Mesothelial cell of epicardium (in vitro differentiated cells): ENCODE results near the gene WDHD1. TPM values are rescaled to one million over a fixed set of nuclear protein-coding genes. Genes with fewer than 3 reads are reported as not detected.

Source experiments
- DNase-seq, 2 experiments: peaks; one replicate each; pipeline ENCODE4 v3.0.0; 2021; ENCODE audit warnings: low spot score in 2 of 2; ENCODE audit not compliant: unreplicated experiment in 2 of 2
- H3K27ac Mint-ChIP-seq: 2 replicates; pipeline ENCODE4 v1.8.0; 2021; ENCODE audit warnings: mixed read lengths
- H3K27me3 Mint-ChIP-seq: 2 replicates; pipeline ENCODE4 v1.8.0; 2021; ENCODE audit warnings: low read depth, mixed read lengths
- H3K36me3 Mint-ChIP-seq: 2 replicates; pipeline ENCODE4 v1.8.0; 2021; ENCODE audit warnings: mixed read lengths
- H3K4me1 Mint-ChIP-seq: 2 replicates; pipeline ENCODE4 v1.8.0; 2021; ENCODE audit warnings: mixed read lengths
- H3K4me3 Mint-ChIP-seq: 2 replicates; pipeline ENCODE4 v1.8.0; 2021; ENCODE audit warnings: mild to moderate bottlenecking, moderate library complexity, mixed read lengths
- H3K9me3 Mint-ChIP-seq: 2 replicates; pipeline ENCODE4 v1.8.0; 2021; ENCODE audit warnings: mixed read lengths
- CTCF ChIP-seq: fragments of 200-600 bp; sonication (generic); IDR thresholded peaks from one replicate; pipeline ENCODE4 v1.5.0; 2021; ENCODE audit warnings: antibody characterized with exemption; ENCODE audit not compliant: unreplicated experiment
- total RNA-seq: library from RNA; stranded (reverse); gene quantifications from 3 replicates; pipeline ENCODE4 v1.2.1, GENCODE V29; 2021

Gene WDHD1
- total RNA-seq, 1 donor from 2014 or later, result 15.5 TPM

GRCh38 chr14:54935100-54935499, 91.8 kb downstream of the WDHD1 start:
- Mint-ChIP-seq H3K36me3 (peaks cover 2% of the 10 kb centered on the region), H3K27me3 (no peaks in the 10 kb centered on the region), H3K27ac (no peak overlapping the region), H3K4me3 (no peak overlapping the region), H3K4me1 (no peaks in the 10 kb centered on the region), H3K9me3 (no peaks in the 10 kb centered on the region)
- TF ChIP-seq CTCF, result no peak
- DNase-seq, result no peak

- Mint-ChIP-seq H3K27ac (no peak overlapping the region), H3K9me3 (no peaks in the 10 kb centered on the region)
Measured at GRCh38 chr14:54933006-54933405, 93.9 kb downstream of the WDHD1 start.

GRCh38 chr14:54931598-54932340, 95.1 kb downstream of the WDHD1 start:
- DNase-seq, result no peak

More at GRCh38 chr14:54933006-54933405, 93.9 kb downstream of the WDHD1 start:
- Mint-ChIP-seq H3K4me1 (no peaks in the 10 kb centered on the region), H3K36me3 (peaks cover under 1% of the 10 kb centered on the region), H3K4me3 (no peak overlapping the region), H3K27me3 (no peaks in the 10 kb centered on the region)
- TF ChIP-seq CTCF, result no peak
- no peak for DNase-seq

GRCh38 chr14:54931101-54931500, 95.8 kb downstream of the WDHD1 start:
- Mint-ChIP-seq H3K4me1 (no peaks in the 10 kb centered on the region), H3K27me3 (no peaks in the 10 kb centered on the region), H3K4me3 (no peak overlapping the region), H3K9me3 (no peaks in the 10 kb centered on the region), H3K27ac (no peak overlapping the region), H3K36me3 (no peaks in the 10 kb centered on the region)
- no peak for DNase-seq
- TF ChIP-seq CTCF, result no peak

More at GRCh38 chr14:54931598-54932340, 95.1 kb downstream of the WDHD1 start:
- H3K4me3 Mint-ChIP-seq, result no peak overlapping the region
- no peak for TF ChIP-seq CTCF
- H3K36me3 Mint-ChIP-seq, result no peaks in the 10 kb centered on the region
- H3K9me3 Mint-ChIP-seq, result no peaks in the 10 kb centered on the region
- H3K27ac Mint-ChIP-seq, result no peak overlapping the region
- H3K27me3 Mint-ChIP-seq, result no peaks in the 10 kb centered on the region
- H3K4me1 Mint-ChIP-seq, result no peaks in the 10 kb centered on the region

GRCh38 chr14:54929556-54929955, 97.3 kb downstream of the WDHD1 start:
- Mint-ChIP-seq H3K27ac (no peak overlapping the region), H3K4me1 (no peaks in the 10 kb centered on the region), H3K4me3 (no peak overlapping the region), H3K27me3 (no peaks in the 10 kb centered on the region), H3K36me3 (no peaks in the 10 kb centered on the region), H3K9me3 (no peaks in the 10 kb centered on the region)
- TF ChIP-seq CTCF, result no peak
- no peak for DNase-seq

- no peaks in the 10 kb centered on the region for H3K36me3 Mint-ChIP-seq
- H3K27ac Mint-ChIP-seq, result no peak overlapping the region
Measured at GRCh38 chr14:54928216-54928615, 98.7 kb downstream of the WDHD1 start.

More at GRCh38 chr14:54928216-54928615, 98.7 kb downstream of the WDHD1 start:
- no peaks in the 10 kb centered on the region for H3K9me3 Mint-ChIP-seq
- no peak for DNase-seq
- H3K4me1 Mint-ChIP-seq, result no peaks in the 10 kb centered on the region
- no peaks in the 10 kb centered on the region for H3K27me3 Mint-ChIP-seq
- H3K4me3 Mint-ChIP-seq, result no peak overlapping the region
- no peak for TF ChIP-seq CTCF
